ENCODE results near the gene PPDPF. TPM values are rescaled to one million over a fixed set of nuclear protein-coding genes. Genes with fewer than 3 reads are reported as not detected.
A peak's percentile ranks its signal among the peaks of the same experiment; 100 is the strongest.

The PPDPF gene
- total RNA-seq, 1 donor, result 85.4 TPM

DNA sequence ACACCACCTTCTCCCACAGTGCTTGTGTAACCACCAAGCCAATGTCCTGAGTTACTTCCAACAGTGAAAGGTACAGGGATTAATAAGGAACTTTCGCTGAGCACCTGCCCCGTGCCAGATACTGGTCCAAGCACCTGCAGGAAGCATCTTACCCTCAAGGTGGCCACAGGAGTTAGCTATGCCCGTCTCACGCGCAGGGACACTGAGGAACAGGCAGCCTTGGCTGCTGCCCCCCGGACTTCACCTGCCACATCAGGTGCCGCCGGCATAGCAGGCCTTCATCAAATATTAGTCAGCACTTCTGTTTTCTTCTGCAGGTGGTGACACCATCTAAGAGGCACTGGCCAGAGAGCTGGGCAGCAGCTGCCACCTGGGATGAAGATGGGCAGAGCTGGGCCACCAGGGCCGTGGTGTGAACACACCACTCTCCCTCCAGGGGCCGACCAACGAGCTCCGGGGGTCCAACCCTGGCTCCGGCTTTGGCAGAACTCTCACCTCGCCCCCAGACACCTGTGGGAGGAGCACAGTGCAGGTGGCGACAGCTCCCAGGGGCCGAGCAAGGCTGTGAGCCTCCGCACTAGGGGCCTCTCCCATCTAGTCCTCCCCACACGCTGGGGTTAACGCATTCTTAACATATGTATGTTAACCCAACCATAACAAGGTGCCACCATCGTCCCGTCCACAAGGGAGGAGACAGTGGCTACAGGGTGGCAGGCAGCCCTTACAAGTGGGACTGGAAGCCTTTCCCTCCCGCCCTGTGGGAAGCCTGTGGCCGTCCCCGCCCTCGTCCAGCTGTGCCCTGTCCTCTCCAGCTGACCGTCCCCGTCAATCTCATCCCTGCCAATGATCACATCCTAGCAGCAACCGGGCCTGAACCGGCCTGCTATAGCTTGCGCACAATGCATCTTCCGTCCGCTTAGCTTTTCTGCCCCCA is 2.9 kb upstream of the PPDPF start:
- Histone ChIP-seq H3K4me3 (ENCODE audit: insufficient read depth, low read length) (no peak overlapping the region), H3K36me3 (ENCODE audit: insufficient read depth, low read length) (peaks cover 8% of the 10 kb centered on the region), H2AFZ (ENCODE audit: low read length) (no peak overlapping the region), H3K27ac (ENCODE audit: low read depth, low read length) (no peak overlapping the region), H3K4me2 (ENCODE audit: insufficient read depth, low read length) (no peak overlapping the region), H3K4me1 (ENCODE audit: insufficient read depth, low read length) (peaks cover 14% of the 10 kb centered on the region), H3K79me2 (ENCODE audit: insufficient read depth, low read length) (peaks cover 14% of the 10 kb centered on the region), H3K27me3 (ENCODE audit: insufficient read depth, low read length) (peaks cover 9% of the 10 kb centered on the region), H3K9me3 (ENCODE audit: low read depth, low read length) (no peaks in the 10 kb centered on the region), H4K20me1 (ENCODE audit: insufficient read depth, low read length) (peaks cover 15% of the 10 kb centered on the region)
- TF ChIP-seq, protein P1, sequence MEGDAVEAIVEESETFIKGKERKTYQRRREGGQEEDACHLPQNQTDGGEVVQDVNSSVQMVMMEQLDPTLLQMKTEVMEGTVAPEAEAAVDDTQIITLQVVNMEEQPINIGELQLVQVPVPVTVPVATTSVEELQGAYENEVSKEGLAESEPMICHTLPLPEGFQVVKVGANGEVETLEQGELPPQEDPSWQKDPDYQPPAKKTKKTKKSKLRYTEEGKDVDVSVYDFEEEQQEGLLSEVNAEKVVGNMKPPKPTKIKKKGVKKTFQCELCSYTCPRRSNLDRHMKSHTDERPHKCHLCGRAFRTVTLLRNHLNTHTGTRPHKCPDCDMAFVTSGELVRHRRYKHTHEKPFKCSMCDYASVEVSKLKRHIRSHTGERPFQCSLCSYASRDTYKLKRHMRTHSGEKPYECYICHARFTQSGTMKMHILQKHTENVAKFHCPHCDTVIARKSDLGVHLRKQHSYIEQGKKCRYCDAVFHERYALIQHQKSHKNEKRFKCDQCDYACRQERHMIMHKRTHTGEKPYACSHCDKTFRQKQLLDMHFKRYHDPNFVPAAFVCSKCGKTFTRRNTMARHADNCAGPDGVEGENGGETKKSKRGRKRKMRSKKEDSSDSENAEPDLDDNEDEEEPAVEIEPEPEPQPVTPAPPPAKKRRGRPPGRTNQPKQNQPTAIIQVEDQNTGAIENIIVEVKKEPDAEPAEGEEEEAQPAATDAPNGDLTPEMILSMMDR (IDR thresholded peaks at IDR 0.05; ENCODE audit: extremely low read depth, low read depth, low read length), result no peak
- peak; percentile 85 for DNase-seq (ENCODE audit: insufficient read length, low spot score, missing footprints)

DNA sequence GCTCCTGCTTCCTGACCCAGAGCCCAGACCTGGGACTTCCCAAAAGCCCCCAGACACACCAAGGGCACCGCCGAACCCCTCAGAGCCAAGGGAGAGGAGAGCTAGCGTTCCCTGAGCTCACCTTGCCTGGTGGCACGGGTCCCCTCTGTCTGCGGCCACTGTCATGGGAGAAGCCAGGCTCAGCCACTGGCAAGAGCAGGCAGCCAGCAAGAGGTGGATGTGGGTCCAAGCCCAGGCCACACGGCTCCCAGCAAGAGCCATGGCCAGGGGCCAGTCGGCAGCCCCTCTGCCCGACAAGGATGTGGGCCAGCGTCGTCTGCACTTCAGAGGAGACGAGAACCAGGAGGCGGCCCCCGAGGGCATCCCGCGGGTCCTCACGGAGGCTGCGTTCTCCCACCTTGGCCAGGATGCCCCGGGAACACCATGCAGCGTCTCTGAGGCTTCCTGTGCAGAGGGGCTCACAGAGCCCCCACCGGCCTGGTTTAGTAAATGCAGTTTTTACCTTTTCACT is 2.2 kb upstream of the PPDPF start:
- Histone ChIP-seq H3K27ac (ENCODE audit: low read depth, low read length) (no peak overlapping the region), H3K4me3 (ENCODE audit: insufficient read depth, low read length) (no peak overlapping the region), H3K9me3 (ENCODE audit: low read depth, low read length) (no peaks in the 10 kb centered on the region), H3K4me2 (ENCODE audit: insufficient read depth, low read length) (no peak overlapping the region), H3K79me2 (ENCODE audit: insufficient read depth, low read length) (peaks cover 14% of the 10 kb centered on the region), H3K27me3 (ENCODE audit: insufficient read depth, low read length) (peaks cover 8% of the 10 kb centered on the region), H4K20me1 (ENCODE audit: insufficient read depth, low read length) (peaks cover 22% of the 10 kb centered on the region), H2AFZ (ENCODE audit: low read length) (no peak overlapping the region), H3K36me3 (ENCODE audit: insufficient read depth, low read length) (peaks cover 14% of the 10 kb centered on the region), H3K4me1 (ENCODE audit: insufficient read depth, low read length) (peaks cover 15% of the 10 kb centered on the region)
- TF ChIP-seq, protein P1 (IDR thresholded peaks at IDR 0.05; ENCODE audit: extremely low read depth, low read depth, low read length), result no peak
- DNase-seq (ENCODE audit: insufficient read length, low spot score, missing footprints), result no peak

DNA sequence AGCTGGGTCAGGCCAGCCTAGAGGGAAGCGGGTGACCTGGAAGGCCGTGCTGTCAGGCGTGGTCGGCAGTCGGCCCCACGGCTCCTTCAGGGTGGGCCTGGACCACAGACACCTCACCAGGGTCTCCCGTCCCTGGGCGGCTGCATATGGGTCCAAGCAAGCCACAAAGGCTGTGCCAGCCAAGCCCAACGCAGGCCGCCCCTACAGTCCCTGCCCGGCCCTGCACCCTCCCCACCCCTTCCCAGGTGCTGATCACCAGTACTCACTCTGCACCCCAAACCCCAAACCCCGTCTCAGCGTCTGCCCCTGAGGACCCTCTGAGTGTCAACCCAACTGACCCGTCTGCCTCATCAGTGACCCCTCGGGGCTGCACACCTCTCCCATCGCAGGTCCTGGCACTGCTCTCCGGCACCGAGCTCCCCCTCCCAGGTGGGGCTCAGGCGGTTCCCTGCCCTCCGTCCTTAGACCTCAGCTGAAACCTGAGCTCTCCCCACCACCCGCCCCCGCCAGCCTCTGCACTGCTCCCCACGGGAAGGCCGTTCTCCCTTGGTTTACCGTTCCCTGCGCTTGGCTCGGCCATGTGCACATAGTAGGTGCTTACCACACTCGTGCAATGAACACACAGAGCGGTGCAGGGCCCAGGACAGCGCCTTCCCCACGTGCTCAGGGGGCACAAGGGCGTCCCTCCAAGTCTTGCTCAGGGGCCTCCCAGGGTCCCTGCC is 1.5 kb upstream of the PPDPF start:
- peaks cover 14% of the 10 kb centered on the region for H3K79me2 ChIP-seq (ENCODE audit: insufficient read depth, low read length)
- H3K4me1 ChIP-seq (ENCODE audit: insufficient read depth, low read length), result peaks cover 15% of the 10 kb centered on the region
- H3K9me3 ChIP-seq (ENCODE audit: low read depth, low read length), result no peaks in the 10 kb centered on the region
- H4K20me1 ChIP-seq (ENCODE audit: insufficient read depth, low read length), result peaks cover 28% of the 10 kb centered on the region
- H3K36me3 ChIP-seq (ENCODE audit: insufficient read depth, low read length), result peaks cover 19% of the 10 kb centered on the region
- H2AFZ ChIP-seq (ENCODE audit: low read length), result peak overlapping the region; percentile 71
- H3K4me3 ChIP-seq (ENCODE audit: insufficient read depth, low read length), result peak overlapping the region; percentile 90
- TF ChIP-seq, protein P1 (IDR thresholded peaks at IDR 0.05; ENCODE audit: extremely low read depth, low read depth, low read length), result no peak
- DNase-seq (ENCODE audit: insufficient read length, low spot score, missing footprints), result peak; percentile 85
- H3K4me2 ChIP-seq (ENCODE audit: insufficient read depth, low read length), result peak overlapping the region; percentile 75
- no peak overlapping the region for H3K27ac ChIP-seq (ENCODE audit: low read depth, low read length)
- peaks cover 6% of the 10 kb centered on the region for H3K27me3 ChIP-seq (ENCODE audit: insufficient read depth, low read length)

Measured in osteoblast (primary cell).